Measurements from ENCODE around the gene SLC35B2.

The SLC35B2 gene

GRCh38 chr6:44285552-44286284 lies 28.4 kb upstream of the SLC35B2 start:
- DNase-seq, result no peak

GRCh38 chr6:44284867-44285266 lies 27.5 kb upstream of the SLC35B2 start:
- no peak for DNase-seq

GRCh38 chr6:44284121-44284520 lies 26.8 kb upstream of the SLC35B2 start:
- DNase-seq, result no peak

GRCh38 chr6:44278774-44279697 lies 21.7 kb upstream of the SLC35B2 start:
- DNase-seq, result no peak

GRCh38 chr6:44278315-44278714 lies 21.0 kb upstream of the SLC35B2 start:
- no peak for DNase-seq

- no peak for DNase-seq
These were observed 20.4 kb upstream of the SLC35B2 start for GRCh38 chr6:44277763-44278162.

- DNase-seq, result no peak
These were observed 19.6 kb upstream of the SLC35B2 start for GRCh38 chr6:44276667-44277640.

- DNase-seq, result no peak
These were observed 18.7 kb upstream of the SLC35B2 start for GRCh38 chr6:44275749-44276648.

GRCh38 chr6:44275271-44275748 lies 18.0 kb upstream of the SLC35B2 start:
- DNase-seq, result no peak

- DNase-seq, result no peak
These were observed 16.3 kb upstream of the SLC35B2 start for GRCh38 chr6:44273617-44274016.

- DNase-seq, result no peak
These were observed 15.8 kb upstream of the SLC35B2 start for GRCh38 chr6:44272999-44273566.

- no peak for DNase-seq
These were observed 15.2 kb upstream of the SLC35B2 start for GRCh38 chr6:44272529-44272928.

- no peak for DNase-seq
These were observed 14.6 kb upstream of the SLC35B2 start for GRCh38 chr6:44271914-44272313.

- no peak for DNase-seq
These were observed 14.0 kb upstream of the SLC35B2 start for GRCh38 chr6:44271406-44271723.

GRCh38 chr6:44270526-44271405 lies 13.4 kb upstream of the SLC35B2 start:
- no peak for DNase-seq

- no peak for DNase-seq
These were observed 12.7 kb upstream of the SLC35B2 start, which contains the start of gene TMEM151B for GRCh38 chr6:44269921-44270525. Gene TMEM151B (plus strand): TSS chr6:44270450. CDS start chr6:44270743, 293 bp downstream.

- DNase-seq, result no peak
These were observed 12.0 kb upstream of the SLC35B2 start for GRCh38 chr6:44269178-44269920.

GRCh38 chr6:44268095-44268628 lies 10.8 kb upstream of the SLC35B2 start:
- DNase-seq, result peak; percentile 78

- no peak for DNase-seq
These were observed 9.9 kb upstream of the SLC35B2 start for GRCh38 chr6:44267252-44267651.

All from activated CD8-positive, alpha-beta memory T cell treated with anti-CD3 and anti-CD28 coated beads, Interleukin-2, amount 50 U/mL, for 48 hours (primary cell).